OCI-LY1 (cell line): Measurements from ENCODE around the gene CWC25.
"Not testable (repeated sequence)": the region's sequence is repeated elsewhere in the genome, so short reads cannot be mapped to it uniquely, and the experiment has no call there.

Source experiments
- H2AFZ ChIP-seq: fragments of 200-600 bp; sonication (generic), shearing (Covaris generic); 2 replicates; pipeline ENCODE4 v1.6.0; 2014; ENCODE audit warnings: antibody characterized with exemption, mild to moderate bottlenecking, low read length
- H3F3A ChIP-seq: fragments of 200-600 bp; sonication (generic), shearing (Covaris generic); 2 replicates; pipeline ENCODE4 v1.6.0; 2014; ENCODE audit warnings: mild to moderate bottlenecking, antibody characterized with exemption, low read length, moderate library complexity; ENCODE audit not compliant: insufficient read depth
- H3K27ac ChIP-seq: fragments of 200-600 bp; sonication (generic); 2 replicates; pipeline ENCODE4 v1.5.1; 2014; ENCODE audit warnings: low read length, mixed run types, mild to moderate bottlenecking, low read depth; ENCODE audit not compliant: poor library complexity, severe bottlenecking
- H3K27me3 ChIP-seq: fragments of 200-600 bp; sonication (generic); 2 replicates; pipeline ENCODE4 v1.6.0; 2014; ENCODE audit warnings: antibody characterized with exemption, mild to moderate bottlenecking, low read length, moderate library complexity; ENCODE audit not compliant: insufficient read depth
- H3K36me3 ChIP-seq: fragments of 200-600 bp; sonication (generic); 2 replicates; pipeline ENCODE4 v1.6.1; 2014; ENCODE audit warnings: mild to moderate bottlenecking, antibody characterized with exemption, low read length, moderate library complexity, mixed read lengths; ENCODE audit not compliant: insufficient read depth
- H3K4me1 ChIP-seq: fragments of 200-600 bp; sonication (generic); 2 replicates; pipeline ENCODE4 v1.5.1; 2014; ENCODE audit warnings: mild to moderate bottlenecking, low read length, moderate library complexity; ENCODE audit not compliant: insufficient read depth, severe bottlenecking
- H3K4me2 ChIP-seq: fragments of 200-600 bp; sonication (generic), shearing (Covaris generic); 2 replicates; pipeline ENCODE4 v1.6.1; 2014; ENCODE audit warnings: low read length
- H3K4me3 ChIP-seq: fragments of 200-600 bp; sonication (generic); 2 replicates; pipeline ENCODE4 v1.5.1; 2014; ENCODE audit warnings: low read length, low read depth, mild to moderate bottlenecking, mixed read lengths; ENCODE audit not compliant: poor library complexity, severe bottlenecking
- H3K79me2 ChIP-seq: fragments of 200-600 bp; shearing (Covaris generic); 2 replicates; pipeline ENCODE4 v1.6.1; 2016; ENCODE audit warnings: mixed run types, low read length, mixed read lengths; ENCODE audit not compliant: insufficient read depth
- H3K9ac ChIP-seq: fragments of 200-600 bp; sonication (generic), shearing (Covaris generic); 2 replicates; pipeline ENCODE4 v1.6.1; 2014; ENCODE audit warnings: mild to moderate bottlenecking, low read length, mixed read lengths
- H3K9me2 ChIP-seq: fragments of 200-600 bp; sonication (generic), shearing (Covaris generic); 2 replicates; pipeline ENCODE4 v1.6.1; 2014; ENCODE audit warnings: low read depth, mild to moderate bottlenecking, low read length, mixed read lengths
- H3K9me3 ChIP-seq: fragments of 200-600 bp; shearing (Covaris generic); 2 replicates; pipeline ENCODE4 v1.6.1; 2014; ENCODE audit warnings: low read length, mixed read lengths
- H4K20me1 ChIP-seq: fragments of 200-600 bp; sonication (generic), shearing (Covaris generic); 2 replicates; pipeline ENCODE4 v1.6.0; 2016; ENCODE audit warnings: mild to moderate bottlenecking, low read length; ENCODE audit not compliant: insufficient read depth
- CTCF ChIP-seq: fragments of 200-600 bp; sonication (generic), shearing (Covaris generic); IDR thresholded peaks from 2 replicates; pipeline ENCODE4 v1.5.1; 2017; ENCODE audit warnings: mild to moderate bottlenecking, antibody characterized with exemption, low read length, moderate library complexity, mixed read lengths
- EZH2 ChIP-seq: fragments of 200-600 bp; sonication (generic), shearing (Covaris generic); IDR thresholded peaks from 2 replicates; pipeline ENCODE4 v1.8.0; 2017; ENCODE audit warnings: borderline replicate concordance, mixed run types, mild to moderate bottlenecking, antibody characterized with exemption, low read length, moderate library complexity, mixed read lengths

The CWC25 gene

GRCh38 chr17:38794221-38794620, 30.9 kb downstream of the CWC25 start:
- Histone ChIP-seq H3K27ac (no peak overlapping the region), H3K4me3 (no peak overlapping the region), H3K9me2 (no peaks in the 10 kb centered on the region), H3K79me2 (no peaks in the 10 kb centered on the region), H2AFZ (no peak overlapping the region), H3K4me2 (no peak overlapping the region), H3K9ac (no peak overlapping the region), H3K27me3 (no peaks in the 10 kb centered on the region), H4K20me1 (no peaks in the 10 kb centered on the region), H3K36me3 (no peaks in the 10 kb centered on the region), H3F3A (no peaks in the 10 kb centered on the region), H3K9me3 (no peaks in the 10 kb centered on the region), H3K4me1 (peaks cover 21% of the 10 kb centered on the region)
- no peak for TF ChIP-seq EZH2
- TF ChIP-seq CTCF: no peak

GRCh38 chr17:38791162-38791561, 34.0 kb downstream of the CWC25 start:
- no peak overlapping the region for H3K9ac ChIP-seq
- H3K9me2 ChIP-seq: no peaks in the 10 kb centered on the region
- no peak overlapping the region for H3K4me3 ChIP-seq
- no peak for TF ChIP-seq CTCF
- no peaks in the 10 kb centered on the region for H3K9me3 ChIP-seq
- no peak overlapping the region for H3K4me2 ChIP-seq
- H3K4me1 ChIP-seq: no peaks in the 10 kb centered on the region
- H3K36me3 ChIP-seq: peaks cover 4% of the 10 kb centered on the region; the same call in 1 of the 2 replicates
- no peaks in the 10 kb centered on the region for H3F3A ChIP-seq
- no peaks in the 10 kb centered on the region for H3K79me2 ChIP-seq
- H4K20me1 ChIP-seq: no peaks in the 10 kb centered on the region
- no peak overlapping the region for H3K27ac ChIP-seq
- no peaks in the 10 kb centered on the region for H3K27me3 ChIP-seq
- no peak overlapping the region for H2AFZ ChIP-seq

DNA sequence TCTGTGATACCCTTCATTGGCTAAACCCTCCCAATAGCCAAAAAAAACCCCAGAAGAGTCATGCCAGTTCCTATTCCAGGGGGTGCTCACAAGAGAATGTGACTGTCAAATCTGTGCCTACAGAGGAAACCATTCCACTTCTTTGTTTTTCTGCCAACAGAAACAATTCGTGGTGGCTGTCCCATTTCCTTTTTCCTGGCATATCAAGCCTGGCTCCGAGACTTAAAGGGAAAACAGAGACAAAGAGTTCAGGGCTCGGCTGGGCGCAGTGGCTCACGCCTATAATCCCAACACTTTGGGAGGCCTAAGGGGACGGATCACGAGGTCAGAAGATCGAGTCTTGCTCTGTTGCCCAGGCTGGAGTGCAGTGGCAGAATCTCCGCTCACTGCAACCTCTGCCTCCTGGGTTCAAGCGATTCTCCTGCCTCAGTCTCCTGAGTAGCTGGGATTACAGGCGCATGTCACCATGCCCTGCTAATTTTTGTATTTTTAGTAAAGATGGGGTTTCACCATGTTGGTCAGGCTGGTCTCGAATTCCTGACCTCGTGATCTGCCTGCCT, 34.9 kb downstream of the CWC25 start:
- not testable (repeated sequence) for H3K36me3 ChIP-seq, H3K27ac ChIP-seq, H3K79me2 ChIP-seq, H3K9me2 ChIP-seq, H3K9me3 ChIP-seq, H3K9ac ChIP-seq, H3K4me2 ChIP-seq, H3F3A ChIP-seq, H3K4me3 ChIP-seq, H3K27me3 ChIP-seq, H4K20me1 ChIP-seq, H2AFZ ChIP-seq, H3K4me1 ChIP-seq

- Histone ChIP-seq H3K9me3 (no peaks in the 10 kb centered on the region), H3K27me3 (no peaks in the 10 kb centered on the region), H3K9ac (no peak overlapping the region), H4K20me1 (no peaks in the 10 kb centered on the region), H3K4me3 (no peak overlapping the region), H3K9me2 (no peaks in the 10 kb centered on the region), H3K36me3 (peaks cover 13% of the 10 kb centered on the region; the same call in 1 of the 2 replicates), H3K79me2 (no peaks in the 10 kb centered on the region), H2AFZ (no peak overlapping the region), H3K4me2 (no peak overlapping the region), H3K4me1 (no peaks in the 10 kb centered on the region), H3F3A (no peaks in the 10 kb centered on the region), H3K27ac (no peak overlapping the region)
- TF ChIP-seq EZH2: no peak
- TF ChIP-seq CTCF: no peak
Observed at GRCh38 chr17:38789185-38789584, 35.9 kb downstream of the CWC25 start.

GRCh38 chr17:38787999-38788398, 37.1 kb downstream of the CWC25 start:
- H4K20me1 ChIP-seq, H3K9me3 ChIP-seq, H3K9ac ChIP-seq, H2AFZ ChIP-seq, H3K79me2 ChIP-seq, H3K27me3 ChIP-seq, H3K4me2 ChIP-seq, H3F3A ChIP-seq, H3K9me2 ChIP-seq, H3K4me3 ChIP-seq, H3K4me1 ChIP-seq, H3K27ac ChIP-seq: not testable (repeated sequence)
- H3K36me3 ChIP-seq: peaks cover 16% of the 10 kb centered on the region
